Raji (cell line): ENCODE measurements around the gene INTU.

Experiments
- POLR2A ChIP-seq: IDR thresholded peaks from 2 replicates; pipeline ENCODE4 v1.6.1; 2011; ENCODE audit warnings: low read depth, low read length, control low read depth; ENCODE audit not compliant: insufficient read depth

INTU gene

GRCh38 chr4:127632420-127633403 lies at the start of gene INTU:
Gene INTU, plus strand, starts transcription at chr4:127632957. Its CDS starts 78 bp downstream, at chr4:127633035.
- no peak for TF ChIP-seq POLR2A

GRCh38 chr4:127586922-127587571 lies 45.7 kb upstream of the INTU start:
- TF ChIP-seq POLR2A, result no peak

- no peak for TF ChIP-seq POLR2A
Measured at GRCh38 chr4:127598656-127599055, 34.1 kb upstream of the INTU start.

GRCh38 chr4:127601029-127601428 lies 31.7 kb upstream of the INTU start:
- TF ChIP-seq POLR2A, result no peak

- TF ChIP-seq POLR2A, result no peak
Measured at GRCh38 chr4:127604949-127605709, 27.6 kb upstream of the INTU start.

GRCh38 chr4:127606823-127607222 lies 25.9 kb upstream of the INTU start:
- no peak for TF ChIP-seq POLR2A

GRCh38 chr4:127609484-127609883 lies 23.3 kb upstream of the INTU start:
- TF ChIP-seq POLR2A, result no peak

GRCh38 chr4:127610488-127610887 lies 22.3 kb upstream of the INTU start:
- no peak for TF ChIP-seq POLR2A

GRCh38 chr4:127616898-127617297 lies 15.9 kb upstream of the INTU start:
- no peak for TF ChIP-seq POLR2A

- no peak for TF ChIP-seq POLR2A
Measured at GRCh38 chr4:127618427-127618826, 14.3 kb upstream of the INTU start.

GRCh38 chr4:127622621-127622920 lies 10.2 kb upstream of the INTU start:
- no peak for TF ChIP-seq POLR2A

GRCh38 chr4:127622921-127623796 lies 9.6 kb upstream of the INTU start:
- TF ChIP-seq POLR2A, result no peak

- TF ChIP-seq POLR2A, result no peak
Measured at GRCh38 chr4:127623797-127624083, 9.0 kb upstream of the INTU start.

GRCh38 chr4:127624173-127624572 lies 8.6 kb upstream of the INTU start:
- no peak for TF ChIP-seq POLR2A

- no peak for TF ChIP-seq POLR2A
Measured at GRCh38 chr4:127629371-127629770, 3.4 kb upstream of the INTU start.
